H4 (cell line): ENCODE results near the gene RRP7A. TPM values are rescaled to one million over a fixed set of nuclear protein-coding genes. Genes with fewer than 3 reads are reported as not detected.
"Not testable (repeated sequence)": the region's sequence is repeated elsewhere in the genome, so short reads cannot be mapped to it uniquely, and the experiment has no call there.

Source experiments
- DNase-seq: peaks from one replicate; pipeline ENCODE4 v3.0.0-alpha.2; 2015; ENCODE audit warnings: low spot score
- total RNA-seq: library from RNA; depleted of rRNA; stranded (reverse); fragments of >200 nt; shearing (Covaris generic); gene quantifications from 2 replicates; pipeline ENCODE4 v1.2.3, GENCODE V29; 2014

RRP7A gene
- total RNA-seq, 1 experiment from 2014 or later, result 20.2 TPM

DNA sequence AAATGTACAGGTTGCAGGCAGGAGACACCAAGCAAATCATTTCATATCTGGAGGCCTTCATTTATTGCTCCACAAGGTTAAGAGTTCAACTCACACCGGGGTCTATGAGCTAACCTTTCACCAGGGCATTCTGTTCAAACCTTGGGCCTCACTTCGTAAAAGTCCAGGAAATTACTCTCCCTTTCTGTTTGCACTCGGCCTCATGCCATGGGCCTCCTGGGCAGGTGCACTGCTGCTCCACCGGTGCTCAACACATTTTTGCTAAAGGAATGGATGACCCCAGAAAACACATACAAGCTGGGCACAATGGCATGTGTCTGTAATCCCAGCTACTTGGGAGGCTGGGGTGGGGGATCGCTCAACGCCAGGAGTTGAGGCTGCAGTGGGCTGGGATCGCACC lies 16.6 kb upstream of the RRP7A start:
- DNase-seq, result no peak

DNA sequence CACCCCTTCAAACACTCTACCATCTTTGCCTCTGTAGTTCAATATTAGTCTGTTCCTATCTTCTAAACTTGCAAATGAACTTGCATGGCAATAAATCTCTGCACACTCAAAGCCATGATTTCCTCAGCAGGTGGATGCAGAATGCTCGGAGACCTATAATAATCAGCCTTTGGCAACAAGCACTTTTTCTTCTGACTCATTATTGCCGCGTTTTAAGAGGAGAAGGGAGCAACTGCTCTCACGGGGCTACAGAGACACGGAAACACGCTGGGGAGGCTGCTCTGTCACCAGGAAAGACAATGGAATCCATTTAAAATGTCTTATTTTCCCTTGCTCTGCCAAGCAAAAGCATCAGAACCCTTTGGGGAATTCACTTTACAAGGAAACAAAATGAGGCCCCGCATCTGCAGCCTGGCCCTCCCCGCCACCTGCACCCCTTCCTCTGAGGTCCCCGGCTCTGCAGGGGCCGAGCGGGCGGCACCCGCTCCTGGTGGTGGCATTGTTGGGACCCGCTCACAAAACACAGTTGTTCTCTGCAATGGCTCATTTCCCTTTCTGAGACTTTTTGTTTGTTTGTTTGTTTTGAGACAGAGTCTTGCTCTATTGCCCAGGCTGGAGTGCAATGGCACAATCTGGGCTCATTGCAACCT lies 15.6 kb upstream of the RRP7A start:
- DNase-seq, result not testable (repeated sequence)

DNA sequence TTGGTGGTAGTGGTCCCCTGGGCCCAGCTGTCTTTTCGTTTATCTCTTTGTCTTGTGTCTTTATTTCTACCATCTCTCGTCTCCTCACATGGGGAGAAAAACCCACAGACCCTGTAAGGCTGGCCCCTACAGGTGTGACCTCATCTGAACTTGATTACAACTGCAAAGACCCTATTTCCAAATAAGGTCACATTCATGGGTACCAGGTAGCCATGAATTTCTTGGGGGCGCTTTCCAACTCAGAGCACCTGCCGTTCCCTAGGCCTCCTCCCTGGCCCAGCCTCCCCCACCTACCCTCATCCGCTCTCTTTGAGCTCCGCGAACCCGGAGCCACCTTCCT lies 14.0 kb upstream of the RRP7A start:
- no peak for DNase-seq

DNA sequence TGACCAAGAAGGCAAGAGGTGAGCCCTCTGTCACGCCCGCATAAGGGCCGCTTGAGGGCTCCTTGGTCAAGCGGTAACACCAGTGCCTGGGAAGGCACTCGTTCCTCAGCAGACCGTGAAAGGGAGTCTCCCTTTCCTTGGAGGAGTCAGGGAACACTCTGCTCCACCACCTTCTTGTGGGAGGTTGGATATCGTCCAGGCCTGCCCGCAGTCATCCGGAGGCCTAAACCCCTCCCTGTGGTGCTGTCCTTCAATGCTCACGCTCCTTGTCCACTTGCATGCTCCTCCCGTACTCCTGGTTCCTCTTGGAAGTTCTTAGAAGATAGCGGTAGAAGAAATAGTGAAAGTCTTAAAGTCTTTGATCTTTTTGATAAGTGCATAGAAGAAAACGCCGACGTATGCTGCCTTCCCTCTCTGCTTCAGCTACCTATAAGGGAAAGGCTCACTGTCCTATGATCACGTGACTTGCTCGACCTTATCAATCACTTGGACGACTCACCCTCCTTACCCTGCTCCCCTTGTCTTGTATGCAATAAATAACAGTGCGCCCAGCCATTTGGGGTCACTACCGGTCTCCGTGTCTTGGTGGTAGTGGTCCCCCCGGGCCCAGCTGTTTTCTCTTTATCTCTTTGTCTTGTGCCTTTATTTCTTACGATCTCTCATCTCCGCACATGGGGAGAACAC lies 11.9 kb upstream of the RRP7A start:
- DNase-seq, result not testable (repeated sequence)

DNA sequence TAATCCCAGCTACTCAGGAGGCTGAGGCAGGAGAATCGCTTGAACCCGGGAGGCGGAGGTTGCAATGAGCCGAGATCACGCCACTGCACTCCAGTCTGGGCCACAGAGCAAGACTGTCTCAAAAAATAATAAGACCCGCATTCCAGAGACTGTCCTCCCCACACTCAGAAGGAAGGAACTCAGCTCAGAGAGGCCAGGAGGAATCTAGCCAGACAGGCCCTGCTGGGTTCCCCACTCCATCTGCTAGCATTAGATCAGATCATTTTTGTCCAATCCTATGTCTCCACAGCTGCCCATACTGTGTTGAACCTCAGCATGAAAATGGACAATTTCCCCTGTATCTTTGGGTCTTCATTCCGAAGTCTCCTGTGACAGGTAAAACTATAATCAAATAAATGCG lies 9.8 kb upstream of the RRP7A start:
- DNase-seq, result not testable (repeated sequence)

DNA sequence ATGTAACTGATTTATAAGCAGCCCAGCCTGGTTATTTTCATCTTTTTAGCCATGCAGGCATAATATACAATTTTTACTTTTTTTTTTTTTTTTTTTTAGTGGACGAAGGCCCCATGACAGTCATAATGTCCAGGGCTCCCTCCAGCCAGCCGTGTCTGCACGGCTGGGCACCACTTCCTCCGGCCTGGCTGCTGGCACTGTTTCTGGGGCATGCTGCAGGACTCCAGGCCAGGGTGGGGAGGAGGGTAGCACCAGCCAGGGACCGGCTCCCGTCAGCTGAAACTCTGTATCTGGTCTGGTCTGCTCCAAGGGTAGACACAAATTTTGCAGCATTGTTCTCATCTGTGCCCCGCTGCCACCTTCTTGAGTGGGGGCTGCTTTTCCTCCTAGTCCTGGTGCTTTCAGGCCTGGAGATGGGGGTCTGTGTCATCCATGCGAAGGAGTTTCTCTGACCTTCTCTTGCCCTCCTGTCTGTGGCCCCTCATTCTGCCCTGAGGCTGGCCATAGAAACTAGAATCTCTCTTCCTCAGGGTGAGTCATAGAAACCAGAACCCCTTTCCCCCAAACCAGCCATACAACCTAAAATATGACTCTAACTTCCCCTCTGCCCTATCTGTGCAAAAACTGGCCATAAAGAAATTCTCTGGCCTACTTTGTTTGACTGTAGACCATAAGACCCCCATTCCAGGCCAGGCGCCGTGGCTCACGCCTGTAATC lies 9.2 kb upstream of the RRP7A start:
- DNase-seq, result no peak

DNA sequence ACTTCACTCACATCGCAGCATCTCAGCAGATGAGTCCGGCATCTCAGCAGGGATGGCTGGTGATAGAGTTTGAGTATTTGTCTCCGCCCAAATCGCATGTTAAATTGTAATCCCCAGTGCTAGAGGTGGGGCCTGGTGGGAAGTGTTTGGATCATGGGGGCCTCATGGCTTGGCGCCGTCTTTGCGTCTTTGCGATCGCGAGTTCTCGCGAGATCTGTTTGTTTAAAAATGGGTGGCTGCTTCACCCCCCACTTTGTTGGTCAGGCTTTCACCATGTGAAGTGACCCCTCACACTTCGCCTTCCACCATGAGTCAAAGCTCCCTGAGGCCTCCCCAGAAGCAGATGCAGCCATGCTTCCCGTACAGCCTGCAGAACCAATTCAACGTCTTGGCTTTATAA lies 3.0 kb upstream of the RRP7A start:
- DNase-seq, result no peak

DNA sequence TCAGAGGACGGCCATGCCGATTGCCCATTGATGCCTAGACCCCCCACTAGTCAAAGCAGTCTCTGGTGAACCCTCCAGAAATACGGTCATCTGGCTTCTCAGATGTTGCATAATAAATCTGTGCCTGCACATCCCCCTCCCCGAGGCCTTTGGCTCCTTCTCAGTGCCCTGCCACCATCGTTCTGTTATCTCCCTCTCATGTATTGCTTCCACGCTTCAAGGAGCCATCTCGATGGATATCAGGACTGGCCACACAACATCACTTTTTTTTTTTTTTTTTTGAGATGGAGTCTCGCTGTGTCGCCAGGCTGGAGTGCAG lies 1.6 kb upstream of the RRP7A start:
- DNase-seq, result no peak

DNA sequence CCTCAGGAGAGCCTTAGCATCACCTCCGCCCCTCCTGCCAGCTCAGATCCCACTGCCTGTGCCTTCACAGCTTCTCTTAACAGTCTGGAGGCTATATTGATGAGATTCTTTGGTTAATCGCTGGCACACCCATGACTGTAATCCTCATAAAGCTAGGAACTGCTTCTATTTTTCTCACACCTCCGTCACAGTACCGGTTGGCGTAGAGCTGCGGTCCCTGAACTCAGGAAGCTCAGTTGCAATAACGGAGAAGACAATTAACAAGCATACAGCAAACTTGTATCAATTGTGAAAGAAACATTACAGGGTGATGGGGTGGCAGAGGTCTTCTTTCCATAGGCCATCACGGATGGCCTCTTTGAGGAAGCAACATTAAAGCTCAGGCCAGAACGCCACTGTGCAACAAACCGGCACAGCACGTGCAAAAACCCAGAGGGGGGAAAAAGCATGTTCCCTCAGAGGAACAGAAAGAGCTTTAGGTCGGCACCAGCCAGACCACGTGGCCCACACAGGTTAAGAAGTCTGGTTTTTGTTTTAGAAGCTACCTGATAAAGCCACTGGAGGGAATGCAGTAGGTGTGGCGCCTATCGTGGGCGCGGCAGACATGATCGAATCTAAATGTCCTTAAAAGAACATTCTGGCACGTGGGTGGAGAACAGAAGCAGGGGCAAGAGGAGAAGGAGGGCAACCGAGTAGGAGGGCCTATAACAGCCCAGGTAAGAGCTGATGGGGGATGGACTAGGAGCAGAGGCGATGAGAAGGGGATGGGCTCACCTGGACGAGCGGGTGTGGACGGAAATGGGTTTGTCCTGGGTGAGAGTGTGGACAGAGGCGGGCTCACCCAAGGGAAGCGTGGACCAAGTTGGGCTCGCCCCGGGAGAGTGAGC lies 715 bp downstream of the RRP7A start:
- not testable (repeated sequence) for DNase-seq

DNA sequence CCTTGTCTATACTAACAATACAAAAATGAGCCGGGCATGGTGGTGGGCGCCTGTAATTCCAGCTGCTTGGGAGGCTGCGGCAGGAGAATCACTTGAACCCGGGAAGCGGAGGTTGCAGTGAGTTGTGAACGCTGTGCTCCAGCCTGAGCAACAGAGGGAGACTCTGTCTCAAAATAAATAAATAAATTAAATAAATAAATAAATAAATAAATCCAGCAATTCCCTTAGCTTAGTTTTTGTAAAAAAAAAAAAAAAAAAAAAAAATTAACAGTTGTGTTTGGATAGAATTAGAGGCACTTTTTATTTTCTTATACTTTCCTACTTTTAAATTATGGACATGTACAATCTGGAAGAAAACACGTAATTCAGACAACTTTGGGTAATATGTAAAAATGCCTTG lies 2.5 kb downstream of the RRP7A start:
- DNase-seq, result not testable (repeated sequence)

DNA sequence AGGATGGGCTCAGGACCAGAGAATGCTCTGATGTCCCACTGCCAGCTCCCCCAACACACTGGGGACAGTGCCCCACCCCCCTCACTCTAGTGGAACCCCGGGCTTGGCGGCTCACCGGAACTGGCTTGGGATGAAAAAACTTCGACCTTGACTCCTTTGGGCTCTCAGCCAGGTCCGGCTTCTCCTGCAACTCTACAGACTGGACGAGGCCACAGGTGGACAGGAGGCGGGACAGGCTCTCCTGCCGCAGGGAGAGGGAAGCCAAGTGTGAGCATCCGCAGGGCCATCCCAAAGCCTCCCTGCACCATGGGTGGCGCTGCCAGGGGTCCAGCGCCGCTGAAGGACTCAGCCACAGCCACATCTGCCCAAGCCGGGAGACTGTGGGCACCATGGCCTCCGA lies 3.7 kb downstream of the RRP7A start:
- no peak for DNase-seq

DNA sequence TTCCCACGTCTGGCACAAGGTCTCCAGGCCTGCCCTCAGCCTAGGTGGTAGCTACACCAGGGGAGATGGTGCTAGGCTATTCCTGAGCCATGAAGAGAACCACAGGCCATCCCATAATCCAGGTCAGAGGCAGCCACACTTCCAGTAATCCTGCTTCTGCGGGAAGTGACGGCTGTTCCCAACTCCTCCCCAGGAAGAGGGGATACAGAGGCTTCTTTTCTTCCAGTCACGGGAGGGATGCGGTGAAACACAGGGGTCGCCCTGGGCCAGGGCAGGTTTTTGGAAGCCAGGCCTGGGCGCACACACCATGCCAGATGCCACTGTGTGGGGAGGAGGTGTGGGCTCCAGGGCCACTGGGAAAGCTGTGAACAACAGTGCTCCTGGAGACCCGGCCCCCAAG lies 4.3 kb downstream of the RRP7A start:
- not testable (repeated sequence) for DNase-seq

DNA sequence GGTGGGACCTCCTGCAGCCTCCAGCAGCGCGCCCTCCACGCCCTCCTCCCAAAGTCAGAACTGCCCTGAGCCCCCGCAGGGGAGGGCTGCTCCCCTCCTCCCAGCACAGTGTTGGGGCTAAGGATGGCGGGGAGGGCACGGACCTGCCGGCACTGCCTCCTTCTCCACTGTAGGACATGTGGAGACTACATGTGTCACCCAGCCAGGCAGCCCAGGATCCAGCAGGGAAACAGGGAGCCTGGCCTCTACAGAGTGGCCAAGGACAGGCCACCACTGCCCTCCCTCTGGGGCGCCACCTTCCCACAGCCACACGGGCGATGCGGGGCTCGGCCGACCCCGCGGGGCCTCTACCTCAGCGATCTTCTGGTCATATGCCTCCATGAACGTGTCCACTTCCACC lies 5.3 kb downstream of the RRP7A start:
- not testable (repeated sequence) for DNase-seq

DNA sequence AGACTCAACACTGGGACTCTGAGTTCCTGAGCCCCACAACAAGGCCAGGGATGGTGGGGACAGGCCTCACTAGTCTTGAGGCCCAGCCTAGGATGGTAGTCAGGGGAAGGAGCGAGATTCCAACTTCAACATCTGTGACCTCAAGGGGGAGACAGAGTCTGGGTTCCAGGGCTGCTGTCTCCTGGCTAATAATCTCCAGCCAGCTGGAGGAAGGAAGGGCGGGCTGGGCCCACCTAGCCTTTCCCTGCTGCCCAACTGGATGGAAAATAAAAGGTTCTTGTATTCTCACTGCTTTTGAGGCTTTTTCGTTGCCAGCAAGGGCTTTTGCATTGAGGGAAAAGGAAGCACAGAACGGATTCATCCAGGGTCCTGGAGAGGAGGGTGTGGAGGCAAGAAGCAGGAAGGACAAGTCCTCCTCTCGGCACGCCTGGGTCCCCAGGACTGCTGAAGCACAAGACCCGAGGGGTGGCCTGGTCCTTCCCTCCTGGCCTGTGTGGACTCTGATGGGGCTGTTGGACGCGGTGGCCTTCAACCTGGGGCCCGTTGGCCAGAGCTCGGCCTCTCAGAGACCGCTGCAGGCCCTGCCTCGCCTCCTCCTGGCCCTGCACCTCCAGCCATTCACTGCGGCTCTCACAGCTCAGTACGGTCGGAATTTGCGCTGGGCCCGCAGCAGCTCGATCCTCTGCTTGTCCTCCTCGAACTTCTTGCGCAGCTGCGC lies 7.2 kb downstream of the RRP7A start:
- not testable (repeated sequence) for DNase-seq

DNA sequence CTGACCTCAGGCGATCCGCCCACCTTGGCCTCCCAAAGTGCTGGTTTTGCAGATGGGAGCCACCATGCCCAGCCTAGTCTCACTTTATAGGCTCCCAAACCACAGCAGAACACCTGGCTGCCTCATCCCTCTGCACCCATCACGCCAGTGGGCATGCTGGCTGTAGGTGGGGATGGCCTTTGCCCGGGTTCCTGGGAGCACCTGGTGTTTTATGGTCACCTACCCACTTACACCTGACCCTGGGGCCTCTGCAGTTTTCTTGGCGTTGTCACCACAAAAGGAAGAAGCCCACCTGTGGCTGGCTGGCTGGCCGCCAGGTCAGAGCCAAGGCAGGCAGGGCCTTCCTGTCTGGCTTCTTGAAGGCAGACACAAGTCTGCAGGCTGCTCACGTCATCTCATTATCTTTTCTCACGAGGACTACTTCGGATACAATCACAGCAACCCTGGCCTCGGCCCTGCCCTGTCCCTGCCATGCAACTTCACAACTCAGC lies 8.2 kb downstream of the RRP7A start:
- DNase-seq, result no peak

DNA sequence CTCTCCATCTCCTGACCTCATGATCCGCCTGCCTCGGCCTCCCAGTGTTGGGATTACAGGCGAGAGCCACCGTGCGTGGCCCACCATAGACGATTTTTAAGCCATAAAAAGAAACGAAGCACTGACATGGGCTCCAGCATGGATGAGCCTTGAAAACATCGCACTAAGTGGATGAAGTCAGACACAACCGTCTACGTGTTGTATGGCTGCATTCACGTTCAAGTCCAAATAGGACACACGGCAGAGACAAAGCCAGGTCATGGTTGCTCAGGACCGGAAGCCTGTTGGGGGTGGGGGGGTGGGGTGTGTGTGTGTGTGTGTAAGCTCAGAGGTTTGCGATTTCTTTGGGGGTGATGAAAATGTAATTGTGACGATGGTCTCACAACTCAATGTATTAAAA lies 10.0 kb downstream of the RRP7A start:
- no peak for DNase-seq

DNA sequence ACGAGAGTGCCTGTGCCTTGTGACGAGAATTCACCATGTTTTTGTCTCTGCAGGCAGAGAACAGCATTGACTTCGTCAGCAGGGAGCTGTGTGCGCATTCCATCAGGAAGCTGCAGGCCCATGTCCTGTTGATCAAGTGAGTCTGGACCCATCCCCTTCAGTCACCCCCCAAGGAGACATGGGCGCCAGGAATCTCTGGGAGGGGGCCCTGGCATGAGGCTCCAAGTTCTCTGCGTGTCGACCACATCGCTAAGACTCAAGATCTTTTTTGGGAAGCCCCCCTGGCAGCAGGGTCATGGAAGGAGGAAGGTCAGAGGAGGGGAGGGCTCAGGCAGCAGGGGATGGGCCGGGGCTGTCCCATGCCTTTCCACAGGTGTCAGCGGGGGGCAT lies 10.6 kb downstream of the RRP7A start:
- DNase-seq, result not testable (repeated sequence)

DNA sequence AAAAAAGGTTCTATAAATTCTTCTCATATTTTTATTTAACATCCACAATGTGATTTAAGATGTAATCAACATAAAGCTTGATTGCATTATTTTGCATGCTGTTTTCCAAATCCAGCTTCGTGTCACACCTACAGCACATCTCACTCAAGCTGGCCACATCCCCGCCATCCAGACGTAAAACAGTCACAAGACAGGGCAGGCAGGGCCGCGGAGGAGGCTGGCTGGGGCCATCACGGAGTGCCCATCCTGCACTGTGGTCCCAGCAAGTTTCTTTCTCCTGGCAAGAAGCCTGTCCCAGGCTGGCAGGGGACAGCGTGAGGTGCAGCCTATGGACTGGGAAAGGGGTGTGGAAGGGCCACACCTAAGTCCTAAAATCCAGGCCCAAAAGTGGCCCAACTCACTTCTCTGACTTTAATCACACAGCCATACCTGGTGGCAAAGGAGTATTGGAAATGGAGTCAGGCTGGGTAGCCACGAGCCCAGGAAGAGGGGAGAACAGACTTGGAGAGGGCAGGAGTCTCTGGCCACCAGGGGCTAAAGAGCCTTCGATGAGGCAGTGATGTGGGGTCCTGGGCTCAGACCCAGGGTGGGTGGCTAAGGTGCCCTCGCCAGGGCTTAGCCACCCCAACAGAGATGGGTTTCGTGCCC lies 11.1 kb downstream of the RRP7A start:
- DNase-seq, result not testable (repeated sequence)

DNA sequence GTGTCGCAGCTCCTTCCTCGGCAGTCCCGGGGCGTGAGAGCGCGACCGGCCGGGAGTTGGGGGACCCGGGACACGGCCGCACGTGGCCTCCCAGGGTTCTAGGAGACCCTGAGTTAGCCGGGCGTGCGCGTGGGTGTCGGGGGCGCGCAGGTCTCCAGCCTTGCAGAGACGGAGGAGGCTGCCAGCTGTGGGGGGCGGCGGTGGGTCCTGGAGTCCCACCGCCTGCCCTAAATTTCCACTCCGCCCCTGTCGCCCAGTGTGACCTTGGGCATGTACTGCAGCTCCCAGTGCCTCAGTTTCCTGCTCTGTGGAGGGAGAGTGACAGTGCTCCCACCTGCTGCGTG lies 18.8 kb downstream of the RRP7A start:
- no peak for DNase-seq

DNA sequence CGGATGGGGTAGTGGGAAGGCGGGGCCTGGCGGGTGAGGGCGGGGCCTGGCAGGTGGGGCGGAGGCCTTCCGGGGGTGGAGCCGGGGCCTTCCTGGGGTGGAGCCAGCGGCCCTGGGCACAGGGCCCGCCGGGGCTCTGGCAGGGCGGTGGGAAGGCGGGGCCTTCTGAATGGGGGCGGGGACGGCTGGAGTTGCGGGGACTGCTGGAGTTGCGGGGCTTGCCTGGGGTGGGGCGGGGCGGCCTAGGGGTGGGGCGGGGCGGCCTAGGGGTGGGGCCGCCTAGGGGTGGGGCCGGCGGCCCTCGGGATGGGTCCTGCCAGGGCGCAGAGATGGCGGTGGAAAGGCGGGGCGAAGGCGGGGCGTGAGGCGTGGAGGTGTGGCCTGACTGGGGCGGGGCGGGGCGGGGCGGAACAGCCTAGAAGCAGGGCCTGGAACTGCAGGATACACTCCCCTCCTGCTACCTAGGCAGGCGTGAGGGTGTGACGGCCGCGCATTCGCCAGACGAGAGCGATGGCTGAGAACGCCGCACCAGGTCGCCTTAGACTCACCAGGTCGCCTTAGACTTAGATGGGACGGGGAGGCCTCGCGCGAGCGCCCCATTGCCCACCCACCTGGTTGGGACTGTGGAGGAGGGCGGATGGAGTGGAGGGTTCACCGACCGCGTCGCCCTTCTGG lies 19.3 kb downstream of the RRP7A start:
- no peak for DNase-seq

DNA sequence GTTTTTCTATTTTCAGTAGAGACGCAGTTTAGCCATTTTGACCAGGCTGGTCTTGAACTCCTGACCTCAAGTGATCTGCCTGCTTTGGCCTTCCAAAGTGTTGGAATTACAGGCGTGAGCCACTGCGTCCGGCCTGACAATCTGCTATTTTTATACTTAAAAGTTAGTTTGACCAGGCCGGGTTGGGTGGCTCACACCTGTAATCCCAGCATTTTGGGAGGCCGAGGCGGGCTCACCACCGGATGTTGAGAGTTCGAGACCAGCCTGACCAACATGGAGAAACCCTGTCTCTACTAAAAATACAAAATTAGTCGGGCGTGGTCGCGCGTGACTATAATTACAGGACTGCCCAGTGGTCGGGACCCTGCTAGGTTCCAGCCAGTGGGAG lies 19.8 kb downstream of the RRP7A start:
- DNase-seq, result not testable (repeated sequence)
